ENCODE measurements around the gene PRKG1.
"Not testable (repeated sequence)": the region's sequence is repeated elsewhere in the genome, so short reads cannot be mapped to it uniquely, and the experiment has no call there.

Gene PRKG1

GRCh38 chr10:51204701-51205100 is 130.4 kb downstream of the PRKG1 start:
- Histone ChIP-seq H3K9me3 (ENCODE audit: control insufficient read depth in 5 of 5, low read length in 5 of 5) (no peaks in the 10 kb centered on the region), H3K4me3 (ENCODE audit: low read depth in 1 of 5, low read length in 5 of 5) (no peak overlapping the region), H3K4me1 (ENCODE audit: control insufficient read depth in 5 of 5, insufficient read depth in 5 of 5, low read length in 5 of 5) (peaks cover 0 to 4% (median 0%) of the 10 kb centered on the region in 5 donors), H3K27ac (ENCODE audit: low read depth, low read length) (no peak overlapping the region), H3K27me3 (ENCODE audit: control insufficient read depth in 5 of 5, insufficient read depth in 4 of 5, low read length in 5 of 5) (no peaks in the 10 kb centered on the region), H3K36me3 (ENCODE audit: control insufficient read depth in 5 of 5, insufficient read depth in 5 of 5, low read length in 5 of 5) (no peaks in the 10 kb centered on the region), H3K9ac (ENCODE audit: low read length in 5 of 5) (no peak overlapping the region)

GRCh38 chr10:51206500-51206899 is 132.2 kb downstream of the PRKG1 start:
- no peak overlapping the region for H3K9ac ChIP-seq (ENCODE audit: low read length in 5 of 5)
- no peaks in the 10 kb centered on the region for H3K9me3 ChIP-seq (ENCODE audit: control insufficient read depth in 5 of 5, low read length in 5 of 5)
- no peaks in the 10 kb centered on the region for H3K36me3 ChIP-seq (ENCODE audit: control insufficient read depth in 5 of 5, insufficient read depth in 5 of 5, low read length in 5 of 5)
- H3K4me3 ChIP-seq (ENCODE audit: low read depth in 1 of 5, low read length in 5 of 5), result no peak overlapping the region
- H3K4me1 ChIP-seq (ENCODE audit: control insufficient read depth in 5 of 5, insufficient read depth in 5 of 5, low read length in 5 of 5), result peaks cover 0 to 4% (median 0%) of the 10 kb centered on the region in 5 donors
- H3K27me3 ChIP-seq (ENCODE audit: control insufficient read depth in 5 of 5, insufficient read depth in 4 of 5, low read length in 5 of 5), result no peaks in the 10 kb centered on the region
- no peak overlapping the region for H3K27ac ChIP-seq (ENCODE audit: low read depth, low read length)

- H3K9ac ChIP-seq (ENCODE audit: low read length in 5 of 5); H3K4me1 ChIP-seq (ENCODE audit: control insufficient read depth in 5 of 5, insufficient read depth in 5 of 5, low read length in 5 of 5); H3K27me3 ChIP-seq (ENCODE audit: control insufficient read depth in 5 of 5, insufficient read depth in 4 of 5, low read length in 5 of 5); H3K4me3 ChIP-seq (ENCODE audit: low read depth in 1 of 5, low read length in 5 of 5); H3K9me3 ChIP-seq (ENCODE audit: control insufficient read depth in 5 of 5, low read length in 5 of 5); H3K36me3 ChIP-seq (ENCODE audit: control insufficient read depth in 5 of 5, insufficient read depth in 5 of 5, low read length in 5 of 5); H3K27ac ChIP-seq (ENCODE audit: low read depth, low read length): not testable (repeated sequence)
These were observed 138.7 kb downstream of the PRKG1 start for GRCh38 chr10:51212937-51213336.

- Histone ChIP-seq H3K9me3 (ENCODE audit: control insufficient read depth in 5 of 5, low read length in 5 of 5) (no peaks in the 10 kb centered on the region), H3K9ac (ENCODE audit: low read length in 5 of 5) (no peak overlapping the region), H3K27ac (ENCODE audit: low read depth, low read length) (no peak overlapping the region)
These were observed 140.2 kb downstream of the PRKG1 start for GRCh38 chr10:51214207-51215196.

GRCh38 chr10:51215951-51216834 is 141.9 kb downstream of the PRKG1 start:
- Histone ChIP-seq H3K4me1 (ENCODE audit: control insufficient read depth in 5 of 5, insufficient read depth in 5 of 5, low read length in 5 of 5) (no peaks in the 10 kb centered on the region), H3K27ac (ENCODE audit: low read depth, low read length) (no peak overlapping the region), H3K36me3 (ENCODE audit: control insufficient read depth in 5 of 5, insufficient read depth in 5 of 5, low read length in 5 of 5) (no peaks in the 10 kb centered on the region)

More at GRCh38 chr10:51214207-51215196, 140.2 kb downstream of the PRKG1 start:
- H3K36me3 ChIP-seq (ENCODE audit: control insufficient read depth in 5 of 5, insufficient read depth in 5 of 5, low read length in 5 of 5), result no peaks in the 10 kb centered on the region
- H3K4me1 ChIP-seq (ENCODE audit: control insufficient read depth in 5 of 5, insufficient read depth in 5 of 5, low read length in 5 of 5), result no peaks in the 10 kb centered on the region
- H3K27me3 ChIP-seq (ENCODE audit: control insufficient read depth in 5 of 5, insufficient read depth in 4 of 5, low read length in 5 of 5), result no peaks in the 10 kb centered on the region
- no peak overlapping the region for H3K4me3 ChIP-seq (ENCODE audit: low read depth in 1 of 5, low read length in 5 of 5)

GRCh38 chr10:51217505-51217904 is 143.2 kb downstream of the PRKG1 start:
- H3K27ac ChIP-seq (ENCODE audit: low read depth, low read length), result no peak overlapping the region
- no peak overlapping the region for H3K4me3 ChIP-seq (ENCODE audit: low read depth in 1 of 5, low read length in 5 of 5)
- no peak overlapping the region for H3K9ac ChIP-seq (ENCODE audit: low read length in 5 of 5)

More at GRCh38 chr10:51215951-51216834, 141.9 kb downstream of the PRKG1 start:
- Histone ChIP-seq H3K9me3 (ENCODE audit: control insufficient read depth in 5 of 5, low read length in 5 of 5) (peaks cover 0 to 2% (median 0%) of the 10 kb centered on the region in 5 donors), H3K9ac (ENCODE audit: low read length in 5 of 5) (no peak overlapping the region), H3K27me3 (ENCODE audit: control insufficient read depth in 5 of 5, insufficient read depth in 4 of 5, low read length in 5 of 5) (no peaks in the 10 kb centered on the region), H3K4me3 (ENCODE audit: low read depth in 1 of 5, low read length in 5 of 5) (no peak overlapping the region)

GRCh38 chr10:51224671-51225161 is 150.4 kb downstream of the PRKG1 start:
- Histone ChIP-seq H3K9me3 (ENCODE audit: control insufficient read depth in 5 of 5, low read length in 5 of 5) (peaks cover 0 to 2% (median 0%) of the 10 kb centered on the region in 5 donors), H3K36me3 (ENCODE audit: control insufficient read depth in 5 of 5, insufficient read depth in 5 of 5, low read length in 5 of 5) (no peaks in the 10 kb centered on the region), H3K9ac (ENCODE audit: low read length in 5 of 5) (no peak overlapping the region), H3K4me3 (ENCODE audit: low read depth in 1 of 5, low read length in 5 of 5) (peak overlapping the region in 1 of 5 donors; percentile 6), H3K27me3 (ENCODE audit: control insufficient read depth in 5 of 5, insufficient read depth in 4 of 5, low read length in 5 of 5) (no peaks in the 10 kb centered on the region), H3K27ac (ENCODE audit: low read depth, low read length) (no peak overlapping the region), H3K4me1 (ENCODE audit: control insufficient read depth in 5 of 5, insufficient read depth in 5 of 5, low read length in 5 of 5) (peaks cover 0 to 6% (median 0%) of the 10 kb centered on the region in 5 donors)

More at GRCh38 chr10:51217505-51217904, 143.2 kb downstream of the PRKG1 start:
- no peaks in the 10 kb centered on the region for H3K27me3 ChIP-seq (ENCODE audit: control insufficient read depth in 5 of 5, insufficient read depth in 4 of 5, low read length in 5 of 5)
- H3K4me1 ChIP-seq (ENCODE audit: control insufficient read depth in 5 of 5, insufficient read depth in 5 of 5, low read length in 5 of 5), result no peaks in the 10 kb centered on the region
- peaks cover 0 to 2% (median 0%) of the 10 kb centered on the region in 5 donors for H3K9me3 ChIP-seq (ENCODE audit: control insufficient read depth in 5 of 5, low read length in 5 of 5)
- H3K36me3 ChIP-seq (ENCODE audit: control insufficient read depth in 5 of 5, insufficient read depth in 5 of 5, low read length in 5 of 5), result no peaks in the 10 kb centered on the region

- Histone ChIP-seq H3K27me3 (ENCODE audit: control insufficient read depth in 5 of 5, insufficient read depth in 4 of 5, low read length in 5 of 5) (no peaks in the 10 kb centered on the region), H3K9me3 (ENCODE audit: control insufficient read depth in 5 of 5, low read length in 5 of 5) (no peaks in the 10 kb centered on the region), H3K4me1 (ENCODE audit: control insufficient read depth in 5 of 5, insufficient read depth in 5 of 5, low read length in 5 of 5) (peaks cover 0 to 7% (median 0%) of the 10 kb centered on the region in 5 donors), H3K36me3 (ENCODE audit: control insufficient read depth in 5 of 5, insufficient read depth in 5 of 5, low read length in 5 of 5) (no peaks in the 10 kb centered on the region), H3K27ac (ENCODE audit: low read depth, low read length) (no peak overlapping the region), H3K9ac (ENCODE audit: low read length in 5 of 5) (no peak overlapping the region), H3K4me3 (ENCODE audit: low read depth in 1 of 5, low read length in 5 of 5) (no peak overlapping the region)
These were observed 153.8 kb downstream of the PRKG1 start for GRCh38 chr10:51227897-51228713.

GRCh38 chr10:51228714-51229100 is 154.4 kb downstream of the PRKG1 start:
- no peaks in the 10 kb centered on the region for H3K36me3 ChIP-seq (ENCODE audit: control insufficient read depth in 5 of 5, insufficient read depth in 5 of 5, low read length in 5 of 5)
- H3K4me3 ChIP-seq (ENCODE audit: low read depth in 1 of 5, low read length in 5 of 5), result no peak overlapping the region
- no peaks in the 10 kb centered on the region for H3K27me3 ChIP-seq (ENCODE audit: control insufficient read depth in 5 of 5, insufficient read depth in 4 of 5, low read length in 5 of 5)
- no peak overlapping the region for H3K9ac ChIP-seq (ENCODE audit: low read length in 5 of 5)
- no peaks in the 10 kb centered on the region for H3K9me3 ChIP-seq (ENCODE audit: control insufficient read depth in 5 of 5, low read length in 5 of 5)
- H3K4me1 ChIP-seq (ENCODE audit: control insufficient read depth in 5 of 5, insufficient read depth in 5 of 5, low read length in 5 of 5), result peaks cover 0 to 7% (median 0%) of the 10 kb centered on the region in 5 donors
- no peak overlapping the region for H3K27ac ChIP-seq (ENCODE audit: low read depth, low read length)

All from subcutaneous abdominal adipose tissue (tissue), 5 donors.